Caco-2 (cell line): ENCODE results near the gene GLIS1. TPM values are rescaled to one million over a fixed set of nuclear protein-coding genes. Genes with fewer than 3 reads are reported as not detected.

Experiments
- BruUV-seq: library from RNA; stranded (reverse); fragments of 400-500 nt; replicated peaks from 2 replicates; lab custom pipeline; 2021; lab: Mats Ljungman, UMichigan
- CTCF ChIA-PET: fragments of 300-600 bp; sonication (Branson Sonifier 250); formaldehyde crosslinking; loops from one replicate; lab custom pipeline; 2022; ENCODE audit warnings: antibody characterized with exemption; lab: Charles Lee
- POLR2A ChIA-PET: fragments of 300-600 bp; sonication (Branson Sonifier 250); formaldehyde crosslinking; loops from one replicate; lab custom pipeline; 2022; ENCODE audit warnings: antibody characterized with exemption; lab: Charles Lee
- DNase-seq, 2 experiments: peaks; one replicate each; pipeline versions ENCODE4 v3.0.0 to v3.0.0-alpha.2; 2020 to 2022
- H3K27me3 ChIP-seq: replicated peaks from 2 replicates; pipeline ENCODE4 v1.6.0; 2011; ENCODE audit warnings: low read length; ENCODE audit not compliant: control insufficient read depth, insufficient read depth
- H3K36me3 ChIP-seq: 2 replicates; pipeline ENCODE4 v1.5.1; 2011; ENCODE audit warnings: low read length; ENCODE audit not compliant: control insufficient read depth, insufficient read depth
- H3K4me1 ChIP-seq: fragments of 250-450 bp; sonication (Bioruptor Pico); 2 replicates; pipeline ENCODE4 v1.5.1; 2020; ENCODE audit warnings: mild to moderate bottlenecking
- H3K4me3 ChIP-seq: 2 replicates; pipeline ENCODE4 v1.5.1; 2011; ENCODE audit warnings: low read depth, mild to moderate bottlenecking, control low read depth, low read length
- H3K9me3 ChIP-seq: fragments of 250-450 bp; sonication (Bioruptor Pico); 2 replicates; pipeline ENCODE4 v1.5.1; 2020; ENCODE audit warnings: mild to moderate bottlenecking, moderate library complexity
- H3K27ac Mint-ChIP-seq: one replicate; pipeline ENCODE4 v1.8.0; 2022; ENCODE audit warnings: mixed read lengths; ENCODE audit not compliant: unreplicated experiment
- H3K27me3 Mint-ChIP-seq: one replicate; pipeline ENCODE4 v1.8.0; 2022; ENCODE audit warnings: mixed read lengths; ENCODE audit not compliant: insufficient read depth, unreplicated experiment
- H3K36me3 Mint-ChIP-seq: one replicate; pipeline ENCODE4 v1.8.0; 2022; ENCODE audit warnings: mild to moderate bottlenecking, mixed read lengths; ENCODE audit not compliant: insufficient read depth, unreplicated experiment
- H3K4me1 Mint-ChIP-seq: one replicate; pipeline ENCODE4 v1.8.0; 2022; ENCODE audit warnings: low read depth, mixed read lengths; ENCODE audit not compliant: unreplicated experiment
- H3K4me3 Mint-ChIP-seq: one replicate; pipeline ENCODE4 v1.8.0; 2022; ENCODE audit warnings: mild to moderate bottlenecking, moderate library complexity, mixed read lengths; ENCODE audit not compliant: unreplicated experiment
- H3K9me3 Mint-ChIP-seq: one replicate; pipeline ENCODE4 v1.8.0; 2022; ENCODE audit warnings: mixed read lengths; ENCODE audit not compliant: unreplicated experiment
- intact Hi-C: fragments of 100-400 bp; cut with micrococcal nuclease; formaldehyde crosslinking; loops from one replicate; pipeline ENCODE4 v1.10.0; 2022; ENCODE audit not compliant: unreplicated experiment
- total RNA-seq: library from RNA; stranded (reverse); gene quantifications from 2 replicates; pipeline ENCODE4 v1.2.3, GENCODE V29; 2022
- TF ChIP-seq, protein P1 (sequence below), 2 experiments: fragments of 200-600 bp in 1 of 2; IDR thresholded peaks; 1 replicate in 1 of 2; 2 replicates in 1 of 2; pipeline versions ENCODE4 v1.5.1 to v1.8.0; 2011 to 2022; ENCODE audit warnings: antibody characterized with exemption in 1 of 2, control low read depth in 1 of 2, inconsistent platforms in 1 of 2, low read depth in 1 of 2, low read length in 1 of 2, mild to moderate bottlenecking in 1 of 2, moderate library complexity in 1 of 2; ENCODE audit not compliant: insufficient read depth in 1 of 2, severe bottlenecking in 1 of 2, unreplicated experiment in 1 of 2

GLIS1 gene
- total RNA-seq, 1 experiment from 2014 or later: not detected

DNA sequence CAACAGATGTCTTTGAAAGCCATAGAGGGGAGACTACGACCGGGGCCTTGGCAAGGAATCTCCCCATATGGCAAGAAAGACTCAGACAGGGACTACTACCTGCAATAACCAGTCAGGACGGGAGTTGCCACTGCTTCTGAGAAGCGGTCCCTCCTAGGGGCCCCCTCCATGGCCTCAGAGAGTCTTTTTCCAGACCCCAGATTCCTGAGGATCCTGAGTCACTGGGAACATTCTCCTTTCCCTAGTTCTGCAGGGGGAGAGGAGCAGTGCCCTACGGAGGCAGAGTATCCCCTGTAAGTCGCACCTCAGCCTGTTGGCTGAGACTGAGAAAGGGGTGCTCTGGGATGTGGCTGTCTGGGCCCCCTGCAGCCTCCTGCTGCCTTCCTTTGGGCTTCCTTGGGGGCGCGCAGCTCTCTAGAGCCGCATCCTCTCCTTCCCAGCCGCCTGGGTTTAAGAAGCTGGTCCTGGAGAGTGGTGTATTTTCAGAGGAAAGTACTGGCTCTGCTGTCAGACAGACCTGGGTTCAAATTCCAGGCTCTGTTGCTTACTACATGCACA lies 7.8 kb downstream of the GLIS1 start:
- TF ChIP-seq, protein P1, sequence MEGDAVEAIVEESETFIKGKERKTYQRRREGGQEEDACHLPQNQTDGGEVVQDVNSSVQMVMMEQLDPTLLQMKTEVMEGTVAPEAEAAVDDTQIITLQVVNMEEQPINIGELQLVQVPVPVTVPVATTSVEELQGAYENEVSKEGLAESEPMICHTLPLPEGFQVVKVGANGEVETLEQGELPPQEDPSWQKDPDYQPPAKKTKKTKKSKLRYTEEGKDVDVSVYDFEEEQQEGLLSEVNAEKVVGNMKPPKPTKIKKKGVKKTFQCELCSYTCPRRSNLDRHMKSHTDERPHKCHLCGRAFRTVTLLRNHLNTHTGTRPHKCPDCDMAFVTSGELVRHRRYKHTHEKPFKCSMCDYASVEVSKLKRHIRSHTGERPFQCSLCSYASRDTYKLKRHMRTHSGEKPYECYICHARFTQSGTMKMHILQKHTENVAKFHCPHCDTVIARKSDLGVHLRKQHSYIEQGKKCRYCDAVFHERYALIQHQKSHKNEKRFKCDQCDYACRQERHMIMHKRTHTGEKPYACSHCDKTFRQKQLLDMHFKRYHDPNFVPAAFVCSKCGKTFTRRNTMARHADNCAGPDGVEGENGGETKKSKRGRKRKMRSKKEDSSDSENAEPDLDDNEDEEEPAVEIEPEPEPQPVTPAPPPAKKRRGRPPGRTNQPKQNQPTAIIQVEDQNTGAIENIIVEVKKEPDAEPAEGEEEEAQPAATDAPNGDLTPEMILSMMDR (IDR thresholded peaks at IDR 0.05; ENCODE audit: insufficient read depth in 1 of 2, low read depth in 1 of 2, low read length in 1 of 2, severe bottlenecking in 1 of 2, unreplicated experiment in 1 of 2): no peak
- H3K4me1 ChIP-seq: no peaks in the 10 kb centered on the region
- no peak overlapping the region for H3K27ac Mint-ChIP-seq
- H3K4me3 ChIP-seq: no peak overlapping the region
- no peaks in the 10 kb centered on the region for H3K4me1 Mint-ChIP-seq
- H3K27me3 Mint-ChIP-seq: peaks cover 10% of the 10 kb centered on the region
- no peaks in the 10 kb centered on the region for H3K27me3 ChIP-seq
- intact Hi-C loops: no loop called here
- no peaks in the 10 kb centered on the region for H3K36me3 ChIP-seq
- no peaks in the 10 kb centered on the region for H3K9me3 Mint-ChIP-seq
- no peak for DNase-seq
- no peaks in the 10 kb centered on the region for H3K9me3 ChIP-seq
- POLR2A ChIA-PET: no interaction called here
- no peak overlapping the region for H3K4me3 Mint-ChIP-seq
- CTCF ChIA-PET: interaction anchor here (1.0 kb wide), 1 partner anchor 15 kb away, joined by 3 read pairs; no protein-coding TSS in a partner anchor
- H3K36me3 Mint-ChIP-seq: no peaks in the 10 kb centered on the region
- BruUV-seq: no TSS peak

DNA sequence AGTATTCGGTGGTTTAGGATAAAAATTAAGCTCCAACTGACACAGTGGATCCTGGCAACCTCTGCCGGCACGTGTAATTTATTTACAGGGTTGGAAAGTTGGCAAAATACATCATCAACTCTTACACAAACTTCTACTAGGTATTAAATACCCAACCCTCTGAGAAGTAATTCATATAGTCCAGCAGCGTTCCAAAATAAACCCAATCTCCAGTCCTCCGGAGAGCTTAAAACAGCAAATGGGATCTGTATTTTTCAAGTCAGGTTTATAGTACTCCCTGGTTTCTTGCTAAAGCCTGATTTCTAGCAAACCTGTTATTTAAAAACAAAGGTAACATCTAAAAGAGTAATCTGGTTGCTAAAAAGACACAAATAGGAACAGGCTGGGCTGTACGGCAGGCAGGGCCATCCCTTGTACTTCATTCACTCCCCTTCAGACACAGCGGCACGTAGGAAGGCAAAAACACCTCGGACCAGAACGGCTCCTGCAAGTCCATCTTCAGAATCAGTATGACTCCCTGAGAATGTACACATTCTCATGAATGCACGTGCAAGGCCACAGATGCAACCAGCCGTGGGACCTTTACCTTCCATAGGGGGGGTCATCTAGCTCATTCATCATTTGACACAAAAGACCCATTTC lies 8.6 kb downstream of the GLIS1 start:
- Mint-ChIP-seq H3K36me3 (no peaks in the 10 kb centered on the region), H3K9me3 (no peaks in the 10 kb centered on the region), H3K27ac (no peak overlapping the region), H3K4me3 (no peak overlapping the region), H3K4me1 (no peaks in the 10 kb centered on the region), H3K27me3 (peaks cover 7% of the 10 kb centered on the region)
- ChIA-PET POLR2A (no interaction called here), CTCF (interaction anchor here (1.0 kb wide), 1 partner anchor 15 kb away, joined by 3 read pairs; no protein-coding TSS in a partner anchor)
- no TSS peak for BruUV-seq
- DNase-seq: no peak
- TF ChIP-seq, protein P1 (IDR thresholded peaks at IDR 0.05; ENCODE audit: insufficient read depth in 1 of 2, low read depth in 1 of 2, low read length in 1 of 2, severe bottlenecking in 1 of 2, unreplicated experiment in 1 of 2): no peak
- H3K4me1 ChIP-seq: no peaks in the 10 kb centered on the region
- intact Hi-C loops: no loop called here
- no peaks in the 10 kb centered on the region for H3K36me3 ChIP-seq
- no peaks in the 10 kb centered on the region for H3K27me3 ChIP-seq
- no peak overlapping the region for H3K4me3 ChIP-seq
- H3K9me3 ChIP-seq: no peaks in the 10 kb centered on the region

DNA sequence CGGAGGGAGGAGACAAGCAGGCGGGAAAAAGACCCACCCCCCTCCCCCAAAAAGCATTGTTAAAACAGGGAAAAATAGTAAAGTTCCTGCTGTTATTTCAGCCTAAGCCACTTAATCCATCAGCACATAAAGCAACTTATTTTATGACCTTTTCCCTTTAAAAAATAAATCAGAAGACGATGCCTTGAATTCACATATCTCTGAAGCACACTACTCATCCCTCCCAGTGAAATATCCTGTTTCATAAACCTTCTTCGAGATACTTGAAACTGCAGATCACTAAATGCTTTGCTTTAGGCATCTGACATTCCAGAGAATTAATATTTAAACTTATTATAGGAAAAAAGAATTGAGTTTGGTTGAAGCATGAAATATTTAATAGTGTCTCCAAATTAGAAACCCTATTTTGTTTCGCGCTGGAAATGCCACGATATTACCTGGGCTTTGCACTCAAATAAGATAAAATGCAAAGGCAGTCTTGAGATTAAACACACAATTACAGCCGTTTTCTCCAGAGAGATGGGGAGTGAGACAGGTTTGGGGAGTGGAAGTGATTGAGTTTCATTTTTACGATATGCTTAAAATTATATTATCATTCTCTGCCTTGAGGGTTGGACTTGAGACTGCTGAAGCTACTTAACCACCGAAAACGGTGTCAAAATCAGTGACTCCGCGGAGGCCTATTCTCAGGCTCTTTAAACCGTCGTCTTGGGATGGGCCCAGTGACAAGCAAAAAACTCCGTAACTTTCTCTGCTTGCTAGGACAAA lies 9.3 kb downstream of the GLIS1 start:
- no peak overlapping the region for H3K4me3 Mint-ChIP-seq
- CTCF ChIA-PET: no interaction called here
- H3K4me1 Mint-ChIP-seq: no peaks in the 10 kb centered on the region
- H3K36me3 Mint-ChIP-seq: no peaks in the 10 kb centered on the region
- H3K9me3 Mint-ChIP-seq: no peaks in the 10 kb centered on the region
- POLR2A ChIA-PET: interaction anchor here (0.6 kb wide), 1 partner anchor 58 kb away, joined by 6 read pairs; no protein-coding TSS in a partner anchor
- Histone ChIP-seq H3K36me3 (no peaks in the 10 kb centered on the region), H3K9me3 (no peaks in the 10 kb centered on the region), H3K4me3 (no peak overlapping the region), H3K27me3 (no peaks in the 10 kb centered on the region), H3K4me1 (no peaks in the 10 kb centered on the region)
- no TSS peak for BruUV-seq
- no peak overlapping the region for H3K27ac Mint-ChIP-seq
- intact Hi-C loops: no loop called here
- DNase-seq: no peak
- TF ChIP-seq, protein P1 (IDR thresholded peaks at IDR 0.05; ENCODE audit: insufficient read depth in 1 of 2, low read depth in 1 of 2, low read length in 1 of 2, severe bottlenecking in 1 of 2, unreplicated experiment in 1 of 2): no peak
- peaks cover 7% of the 10 kb centered on the region for H3K27me3 Mint-ChIP-seq
